Vagina (tissue), 2 donors: ENCODE results near the gene PPP1R3A. TPM values are rescaled to one million over a fixed set of nuclear protein-coding genes. Genes with fewer than 3 reads are reported as not detected.
"Not testable (repeated sequence)": the region's sequence is repeated elsewhere in the genome, so short reads cannot be mapped to it uniquely, and the experiment has no call there.

Experiments used
- DNase-seq, 2 donors: peaks; one replicate each; pipeline ENCODE4 v3.0.0-alpha.2; 2017; ENCODE audit errors: extremely low spot score in 2 of 2
- H3K27ac ChIP-seq: fragments of 200-600 bp; sonication (generic); one replicate; pipeline ENCODE4 v1.5.1; 2019
- H3K27me3 ChIP-seq: fragments of 200-600 bp; sonication (generic); one replicate; pipeline ENCODE4 v1.5.1; 2019
- H3K36me3 ChIP-seq, 2 donors: fragments of 200-600 bp; sonication (generic); one replicate each; pipeline ENCODE4 v1.5.1; 2017 to 2019
- H3K4me1 ChIP-seq: fragments of 200-600 bp; sonication (generic); one replicate; pipeline ENCODE4 v1.5.1; 2019
- H3K4me3 ChIP-seq, 2 donors: fragments of 200-600 bp; sonication (generic); 1 replicate in 1 of 2; 2 replicates in 1 of 2; pipeline ENCODE4 v1.5.1; 2016 to 2019
- H3K9me3 ChIP-seq: fragments of 200-600 bp; sonication (generic); one replicate; pipeline ENCODE4 v1.5.1; 2019
- CTCF ChIP-seq, 3 experiments: fragments of 450-650 bp in 2 of 3; fragments of 200-600 bp in 1 of 3; sonication (generic) in 1 of 3; IDR thresholded peaks; one replicate each; pipeline ENCODE4 v1.5.1; 2017 to 2019; ENCODE audit warnings: antibody characterized with exemption in 3 of 3, mild to moderate bottlenecking in 2 of 3, moderate library complexity in 2 of 3
- POLR2A ChIP-seq, 2 donors: fragments of 450-650 bp; IDR thresholded peaks; one replicate each; pipeline ENCODE4 v1.6.1; 2017; ENCODE audit warnings: antibody characterized with exemption in 2 of 2, mild to moderate bottlenecking in 2 of 2, moderate library complexity in 2 of 2
- POLR2AphosphoS5 ChIP-seq, 2 donors: sonication (generic); formaldehyde crosslinking; IDR thresholded peaks; one replicate each; pipeline ENCODE4 v1.9.0; 2017; ENCODE audit warnings: antibody characterized with exemption in 2 of 2, mild to moderate bottlenecking in 2 of 2, low read depth in 1 of 2; ENCODE audit not compliant: insufficient read depth in 1 of 2
- intact Hi-C: fragments of 100-400 bp; cut with DNase I; formaldehyde crosslinking; loops from one replicate; pipeline ENCODE4 v1.15.1; 2023
- total RNA-seq: library from RNA; depleted of rRNA; stranded (reverse); fragments of >200 nt; gene quantifications from one replicate; pipeline ENCODE4 v1.2.3, GENCODE V29; 2016

PPP1R3A gene
- total RNA-seq, 1 donor from 2014 or later = not detected

GRCh38 chr7:113953553-113953952 lies 34.7 kb upstream of the PPP1R3A start:
- intact Hi-C loops = no loop called here

GRCh38 chr7:113945018-113945938 lies 26.5 kb upstream of the PPP1R3A start:
- Histone ChIP-seq H3K4me1 (no peaks in the 10 kb centered on the region), H3K4me3 (no peak overlapping the region), H3K36me3 (no peaks in the 10 kb centered on the region), H3K27ac (no peak overlapping the region), H3K27me3 (no peaks in the 10 kb centered on the region), H3K9me3 (no peaks in the 10 kb centered on the region)
- intact Hi-C loops = no loop called here
- no peak for TF ChIP-seq POLR2AphosphoS5 (IDR thresholded peaks at IDR 0.05; ENCODE audit: insufficient read depth in 1 of 2, low read depth in 1 of 2)
- no peak for TF ChIP-seq CTCF (IDR thresholded peaks at IDR 0.05)
- TF ChIP-seq POLR2A (IDR thresholded peaks at IDR 0.05) = no peak
- DNase-seq = no peak

More at GRCh38 chr7:113953553-113953952, 34.7 kb upstream of the PPP1R3A start:
- Histone ChIP-seq H3K9me3 (no peaks in the 10 kb centered on the region), H3K27me3 (no peaks in the 10 kb centered on the region), H3K4me1 (no peaks in the 10 kb centered on the region), H3K4me3 (no peak overlapping the region), H3K27ac (no peak overlapping the region), H3K36me3 (no peaks in the 10 kb centered on the region)
- no peak for DNase-seq
- no peak for TF ChIP-seq CTCF (IDR thresholded peaks at IDR 0.05)
- TF ChIP-seq POLR2A (IDR thresholded peaks at IDR 0.05) = no peak
- no peak for TF ChIP-seq POLR2AphosphoS5 (IDR thresholded peaks at IDR 0.05; ENCODE audit: insufficient read depth in 1 of 2, low read depth in 1 of 2)

- intact Hi-C loops = no loop called here
Observed at GRCh38 chr7:113936982-113937381, 18.2 kb upstream of the PPP1R3A start.

GRCh38 chr7:113936535-113936934 lies 17.7 kb upstream of the PPP1R3A start:
- Histone ChIP-seq H3K4me3 (no peak overlapping the region), H3K27me3 (no peaks in the 10 kb centered on the region), H3K4me1 (no peaks in the 10 kb centered on the region), H3K27ac (no peak overlapping the region), H3K36me3 (no peaks in the 10 kb centered on the region), H3K9me3 (no peaks in the 10 kb centered on the region)
- intact Hi-C loops = no loop called here
- no peak for TF ChIP-seq POLR2AphosphoS5 (IDR thresholded peaks at IDR 0.05; ENCODE audit: insufficient read depth in 1 of 2, low read depth in 1 of 2)
- no peak for TF ChIP-seq POLR2A (IDR thresholded peaks at IDR 0.05)
- no peak for DNase-seq

More at GRCh38 chr7:113936982-113937381, 18.2 kb upstream of the PPP1R3A start:
- no peak for DNase-seq
- TF ChIP-seq POLR2AphosphoS5 (IDR thresholded peaks at IDR 0.05; ENCODE audit: insufficient read depth in 1 of 2, low read depth in 1 of 2) = no peak
- TF ChIP-seq POLR2A (IDR thresholded peaks at IDR 0.05) = no peak
- TF ChIP-seq CTCF (IDR thresholded peaks at IDR 0.05) = no peak
- H3K36me3 ChIP-seq = no peaks in the 10 kb centered on the region
- no peak overlapping the region for H3K4me3 ChIP-seq
- H3K27ac ChIP-seq = no peak overlapping the region
- no peaks in the 10 kb centered on the region for H3K27me3 ChIP-seq
- no peaks in the 10 kb centered on the region for H3K9me3 ChIP-seq
- H3K4me1 ChIP-seq = no peaks in the 10 kb centered on the region

- intact Hi-C loops, H3K4me1 ChIP-seq: not testable (repeated sequence)
Observed at GRCh38 chr7:113929389-113929788, 10.6 kb upstream of the PPP1R3A start.

GRCh38 chr7:113928112-113928511 lies 9.3 kb upstream of the PPP1R3A start:
- H3K27me3 ChIP-seq = no peaks in the 10 kb centered on the region
- H3K9me3 ChIP-seq = no peaks in the 10 kb centered on the region
- DNase-seq = no peak
- H3K27ac ChIP-seq = no peak overlapping the region
- H3K4me1 ChIP-seq = no peaks in the 10 kb centered on the region
- H3K4me3 ChIP-seq = no peak overlapping the region
- intact Hi-C loops = no loop called here
- H3K36me3 ChIP-seq = no peaks in the 10 kb centered on the region
- no peak for TF ChIP-seq POLR2A (IDR thresholded peaks at IDR 0.05)
- TF ChIP-seq POLR2AphosphoS5 (IDR thresholded peaks at IDR 0.05; ENCODE audit: insufficient read depth in 1 of 2, low read depth in 1 of 2) = no peak
- no peak for TF ChIP-seq CTCF (IDR thresholded peaks at IDR 0.05)

More at GRCh38 chr7:113929389-113929788, 10.6 kb upstream of the PPP1R3A start:
- H3K4me3 ChIP-seq, DNase-seq, H3K36me3 ChIP-seq, H3K27me3 ChIP-seq, H3K27ac ChIP-seq, H3K9me3 ChIP-seq: not testable (repeated sequence)
